Astrocyte of the cerebellum (primary cell): ENCODE measurements around the gene SMOC2.

Experiments
- DNase-seq: peaks from one replicate; pipeline ENCODE4 v3.0.0-alpha.2; 2011; ENCODE audit warnings: low read depth
- H3K4me3 ChIP-seq: 2 replicates; pipeline ENCODE4 v1.5.1; 2011; ENCODE audit warnings: mild to moderate bottlenecking, low read depth, low read length, moderate library complexity
- CTCF ChIP-seq: IDR thresholded peaks from 2 replicates; pipeline ENCODE4 v1.5.1; 2012; ENCODE audit warnings: low read length, low read depth, moderate library complexity, mild to moderate bottlenecking; ENCODE audit errors: missing control alignments
- in situ Hi-C: cut with HindIII; loops from 2 replicates; pipeline ENCODE4 v1.10.0; 2017; ENCODE audit warnings: low sequenced_read_pairs

The SMOC2 gene

GRCh38 chr6:168439794-168440450 is 1.1 kb upstream of the SMOC2 start:
- no peak for DNase-seq
- no peak overlapping the region for H3K4me3 ChIP-seq
- no peak for TF ChIP-seq CTCF
- in situ Hi-C loops, result no loop called here

GRCh38 chr6:168441434-168442391 is 729 bp downstream of the SMOC2 start:
- in situ Hi-C loops, result no loop called here
- DNase-seq, result no peak
- no peak overlapping the region for H3K4me3 ChIP-seq

GRCh38 chr6:168442646-168443045 is 1.7 kb downstream of the SMOC2 start:
- no peak overlapping the region for H3K4me3 ChIP-seq
- in situ Hi-C loops, result no loop called here
- TF ChIP-seq CTCF, result no peak
- no peak for DNase-seq

More at GRCh38 chr6:168441434-168442391, 729 bp downstream of the SMOC2 start:
- no peak for TF ChIP-seq CTCF

GRCh38 chr6:168447282-168447681 is 6.3 kb downstream of the SMOC2 start:
- TF ChIP-seq CTCF, result no peak
- in situ Hi-C loops, result no loop called here
- H3K4me3 ChIP-seq, result no peak overlapping the region
- DNase-seq, result no peak

GRCh38 chr6:168447700-168448099 is 6.7 kb downstream of the SMOC2 start:
- DNase-seq, result no peak
- H3K4me3 ChIP-seq, result no peak overlapping the region
- TF ChIP-seq CTCF, result no peak
- in situ Hi-C loops, result no loop called here

- DNase-seq, result no peak
- no peak for TF ChIP-seq CTCF
- no peak overlapping the region for H3K4me3 ChIP-seq
- in situ Hi-C loops, result no loop called here
These were observed 7.4 kb downstream of the SMOC2 start for GRCh38 chr6:168448243-168448855.
